Mesodermal cell (in vitro differentiated cells): Measurements from ENCODE around the gene ABHD12B.
"Not testable (repeated sequence)": the region's sequence is repeated elsewhere in the genome, so short reads cannot be mapped to it uniquely, and the experiment has no call there.

Source experiments
- H3K27ac ChIP-seq: 2 replicates; pipeline ENCODE4 v1.7.0; 2013; ENCODE audit warnings: mild to moderate bottlenecking, low read depth, low read length, moderate library complexity; ENCODE audit not compliant: severe bottlenecking
- H3K36me3 ChIP-seq: 2 replicates; pipeline ENCODE4 v1.7.1; 2013; ENCODE audit warnings: mild to moderate bottlenecking, low read length, moderate library complexity; ENCODE audit not compliant: control insufficient read depth, insufficient read depth
- H3K4me1 ChIP-seq: one replicate; pipeline ENCODE4 v1.7.1; 2013; ENCODE audit warnings: mild to moderate bottlenecking, low read length; ENCODE audit not compliant: insufficient read depth, control insufficient read depth, poor library complexity, severe bottlenecking
- H3K4me3 ChIP-seq: 2 replicates; pipeline ENCODE4 v1.7.0; 2013; ENCODE audit warnings: low read length, control low read depth, mild to moderate bottlenecking; ENCODE audit not compliant: insufficient read depth, poor library complexity, severe bottlenecking; ENCODE audit errors: extremely low read depth
- H3K9me3 ChIP-seq: 2 replicates; pipeline ENCODE4 v1.7.1; 2013; ENCODE audit warnings: mild to moderate bottlenecking, low read length, moderate library complexity; ENCODE audit not compliant: control insufficient read depth
- WGBS, 2 experiments: methylation state at CpG; one replicate each; pipeline ENCODE4 v1.1.5; 2013; ENCODE audit warnings: missing lambda C conversion rate in 2 of 2; ENCODE audit not compliant: insufficient coverage in 2 of 2; 5-methylcytosine and 5-hydroxymethylcytosine counted together

The ABHD12B gene

GRCh38 chr14:50897005-50897404 lies 25.2 kb downstream of the ABHD12B start:
- not testable (repeated sequence) for H3K4me3 ChIP-seq, H3K9me3 ChIP-seq, H3K4me1 ChIP-seq, H3K36me3 ChIP-seq, H3K27ac ChIP-seq
- no CpG with 5 or more reads among the region's 1 CpG for WGBS, 2 experiments

- no peaks in the 10 kb centered on the region for H3K36me3 ChIP-seq
- H3K27ac ChIP-seq = no peak overlapping the region
These were observed 25.9 kb downstream of the ABHD12B start for GRCh38 chr14:50897658-50898175.

GRCh38 chr14:50901361-50901760 lies 29.5 kb downstream of the ABHD12B start:
- Histone ChIP-seq H3K36me3 (no peaks in the 10 kb centered on the region), H3K4me3 (no peak overlapping the region), H3K4me1 (no peaks in the 10 kb centered on the region), H3K27ac (no peak overlapping the region), H3K9me3 (peaks cover 9% of the 10 kb centered on the region)
- WGBS, 2 experiments = no CpG with 5 or more reads among the region's 3 CpGs

More at GRCh38 chr14:50897658-50898175, 25.9 kb downstream of the ABHD12B start:
- H3K9me3 ChIP-seq = no peaks in the 10 kb centered on the region
- H3K4me1 ChIP-seq = no peaks in the 10 kb centered on the region
- WGBS, 2 experiments = 68 to 100% methylated on average over 2 to 3 of the region's 6 CpGs
- H3K4me3 ChIP-seq = no peak overlapping the region

GRCh38 chr14:50904719-50905118 lies 32.9 kb downstream of the ABHD12B start:
- H3K4me1 ChIP-seq = no peaks in the 10 kb centered on the region
- no peak overlapping the region for H3K4me3 ChIP-seq
- no peak overlapping the region for H3K27ac ChIP-seq
- H3K9me3 ChIP-seq = peaks cover 9% of the 10 kb centered on the region
- peaks cover 4% of the 10 kb centered on the region for H3K36me3 ChIP-seq

- Histone ChIP-seq H3K9me3 (peaks cover 9% of the 10 kb centered on the region), H3K4me3 (no peak overlapping the region), H3K27ac (no peak overlapping the region), H3K4me1 (no peaks in the 10 kb centered on the region), H3K36me3 (peaks cover 6% of the 10 kb centered on the region)
- WGBS, 2 experiments = 71 to 80% methylated on average over 3 to 4 of the region's 5 CpGs
These were observed 34.6 kb downstream of the ABHD12B start for GRCh38 chr14:50906326-50907065.

- H3K4me1 ChIP-seq = no peaks in the 10 kb centered on the region
- H3K27ac ChIP-seq = no peak overlapping the region
- no peaks in the 10 kb centered on the region for H3K9me3 ChIP-seq
- H3K4me3 ChIP-seq = no peak overlapping the region
- peaks cover 23% of the 10 kb centered on the region for H3K36me3 ChIP-seq
- WGBS, 2 experiments = 63 to 72% methylated on average over 2 to 3 of the region's 5 CpGs
These were observed 38.9 kb downstream of the ABHD12B start for GRCh38 chr14:50910495-50911420.

GRCh38 chr14:50917449-50917848 lies 45.6 kb downstream of the ABHD12B start:
- 92 to 96% methylated on average over 5 to 6 of the region's 6 CpGs for WGBS, 2 experiments
- no peak overlapping the region for H3K27ac ChIP-seq
- H3K36me3 ChIP-seq = peaks cover 12% of the 10 kb centered on the region

GRCh38 chr14:50919524-50919923 lies 47.7 kb downstream of the ABHD12B start:
- H3K4me3 ChIP-seq, H3K9me3 ChIP-seq, H3K36me3 ChIP-seq, H3K27ac ChIP-seq: not testable (repeated sequence)
- H3K4me1 ChIP-seq = peaks cover 11% of the 10 kb centered on the region
- 59 to 70% methylated on average over 2 to 4 of the region's 5 CpGs for WGBS, 2 experiments

More at GRCh38 chr14:50917449-50917848, 45.6 kb downstream of the ABHD12B start:
- Histone ChIP-seq H3K9me3 (no peaks in the 10 kb centered on the region), H3K4me3 (no peak overlapping the region), H3K4me1 (peaks cover 11% of the 10 kb centered on the region)

GRCh38 chr14:50920482-50921230 lies 48.8 kb downstream of the ABHD12B start:
- H3K27ac ChIP-seq = peak overlapping the region; percentile 85
- no peak overlapping the region for H3K4me3 ChIP-seq
- no peaks in the 10 kb centered on the region for H3K36me3 ChIP-seq
- no peaks in the 10 kb centered on the region for H3K9me3 ChIP-seq
- H3K4me1 ChIP-seq = peaks cover 11% of the 10 kb centered on the region
- WGBS, 2 experiments = 71 to 89% methylated on average over 6 to 8 of the region's 9 CpGs

- 67 to 96% methylated on average over 1 to 2 of the region's 2 CpGs for WGBS, 2 experiments
- Histone ChIP-seq H3K4me1 (peaks cover 11% of the 10 kb centered on the region), H3K27ac (no peak overlapping the region), H3K36me3 (no peaks in the 10 kb centered on the region), H3K9me3 (no peaks in the 10 kb centered on the region), H3K4me3 (no peak overlapping the region)
These were observed 51.0 kb downstream of the ABHD12B start for GRCh38 chr14:50922803-50923202.
